ENCODE results near the gene HES4. TPM values are rescaled to one million over a fixed set of nuclear protein-coding genes. Genes with fewer than 3 reads are reported as not detected.

HES4 gene
- total RNA-seq, 4 donors from 2014 or later: 12.7 to 34.8 (median 31.6) TPM

GRCh38 chr1:1003618-1004419, 3.9 kb upstream of the HES4 start:
- no peak for TF ChIP-seq POLR2AphosphoS5 (IDR thresholded peaks at IDR 0.05)
- TF ChIP-seq, protein P1, sequence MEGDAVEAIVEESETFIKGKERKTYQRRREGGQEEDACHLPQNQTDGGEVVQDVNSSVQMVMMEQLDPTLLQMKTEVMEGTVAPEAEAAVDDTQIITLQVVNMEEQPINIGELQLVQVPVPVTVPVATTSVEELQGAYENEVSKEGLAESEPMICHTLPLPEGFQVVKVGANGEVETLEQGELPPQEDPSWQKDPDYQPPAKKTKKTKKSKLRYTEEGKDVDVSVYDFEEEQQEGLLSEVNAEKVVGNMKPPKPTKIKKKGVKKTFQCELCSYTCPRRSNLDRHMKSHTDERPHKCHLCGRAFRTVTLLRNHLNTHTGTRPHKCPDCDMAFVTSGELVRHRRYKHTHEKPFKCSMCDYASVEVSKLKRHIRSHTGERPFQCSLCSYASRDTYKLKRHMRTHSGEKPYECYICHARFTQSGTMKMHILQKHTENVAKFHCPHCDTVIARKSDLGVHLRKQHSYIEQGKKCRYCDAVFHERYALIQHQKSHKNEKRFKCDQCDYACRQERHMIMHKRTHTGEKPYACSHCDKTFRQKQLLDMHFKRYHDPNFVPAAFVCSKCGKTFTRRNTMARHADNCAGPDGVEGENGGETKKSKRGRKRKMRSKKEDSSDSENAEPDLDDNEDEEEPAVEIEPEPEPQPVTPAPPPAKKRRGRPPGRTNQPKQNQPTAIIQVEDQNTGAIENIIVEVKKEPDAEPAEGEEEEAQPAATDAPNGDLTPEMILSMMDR (IDR thresholded peaks at IDR 0.05): no peak
- TF ChIP-seq EP300 (IDR thresholded peaks at IDR 0.05): no peak
- no peak for TF ChIP-seq POLR2A (IDR thresholded peaks at IDR 0.05)
- Histone ChIP-seq H3K9me3 (no peaks in the 10 kb centered on the region), H3K27ac (no peak overlapping the region), H3K4me1 (peaks cover 70% of the 10 kb centered on the region), H3K27me3 (peaks cover 66% of the 10 kb centered on the region), H3K4me3 (no peak overlapping the region), H3K36me3 (no peaks in the 10 kb centered on the region)
- 64% methylated on average over 13 of the region's 22 CpGs for WGBS
- no peak for DNase-seq (ENCODE audit: low spot score in 2 of 2)

- peak overlapping the region; percentile 89 for H3K27ac ChIP-seq
- H3K4me3 ChIP-seq: peak overlapping the region; percentile 56
- no peaks in the 10 kb centered on the region for H3K9me3 ChIP-seq
- under 1% methylated on average over 25 of the region's 58 CpGs for WGBS
- peak; percentile 67 to 77 for DNase-seq (ENCODE audit: low spot score in 2 of 2)
- H3K36me3 ChIP-seq: no peaks in the 10 kb centered on the region
- H3K4me1 ChIP-seq: peaks cover 72% of the 10 kb centered on the region
- TF ChIP-seq, protein P1 (IDR thresholded peaks at IDR 0.05): no peak
- TF ChIP-seq POLR2A (IDR thresholded peaks at IDR 0.05) (no peak), EP300 (IDR thresholded peaks at IDR 0.05) (no peak), POLR2AphosphoS5 (IDR thresholded peaks at IDR 0.05) (no peak)
- H3K27me3 ChIP-seq: peaks cover 90% of the 10 kb centered on the region
These were observed 1.3 kb upstream of the HES4 start for GRCh38 chr1:1001057-1001783.

DNA sequence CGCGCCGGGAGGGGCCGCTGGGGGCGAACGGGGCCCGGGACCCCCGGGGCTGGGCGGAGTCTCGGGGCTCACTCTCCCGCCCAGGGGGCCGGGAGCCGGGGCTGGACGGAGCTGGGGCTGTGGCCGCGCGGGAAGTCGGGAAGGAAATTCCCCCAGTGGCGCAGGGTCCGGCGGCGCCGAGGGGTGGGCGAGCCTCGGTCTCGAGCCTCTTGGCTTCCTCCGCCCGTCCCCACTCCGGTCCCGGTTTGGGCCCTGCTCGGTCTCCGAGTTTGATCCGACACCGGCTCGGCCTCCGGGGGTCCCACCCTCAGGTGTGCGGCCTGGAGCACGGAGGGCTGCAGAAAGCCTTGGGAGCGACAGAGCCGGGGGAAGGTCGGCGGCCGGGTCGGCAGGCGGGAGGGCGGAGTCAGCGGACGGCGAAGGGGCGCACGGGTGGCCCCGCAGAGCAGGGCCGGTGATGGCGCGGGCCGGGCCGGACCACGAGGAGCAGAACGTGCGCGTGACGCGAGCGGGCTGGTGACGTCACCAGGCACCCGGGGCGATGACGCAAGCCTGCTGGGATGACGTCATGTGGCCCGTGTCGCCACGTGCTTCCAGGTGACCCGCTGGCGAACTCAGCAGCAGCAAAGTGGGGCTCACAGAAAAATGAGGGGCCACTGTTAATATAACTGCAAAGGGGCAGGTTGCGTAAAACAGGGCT, 610 bp upstream of the HES4 start:
- Histone ChIP-seq H3K4me3 (peak overlapping the region; percentile 56), H3K27ac (peak overlapping the region; percentile 89), H3K9me3 (no peaks in the 10 kb centered on the region), H3K4me1 (peaks cover 66% of the 10 kb centered on the region), H3K36me3 (no peaks in the 10 kb centered on the region), H3K27me3 (peaks cover 87% of the 10 kb centered on the region)
- peak; percentile 85 for DNase-seq (ENCODE audit: low spot score in 2 of 2)
- peak in 1 of 2 donors; percentile 10 for TF ChIP-seq POLR2A (IDR thresholded peaks at IDR 0.05)
- TF ChIP-seq POLR2AphosphoS5 (IDR thresholded peaks at IDR 0.05): peak; percentile 16 to 68 (median 27)
- TF ChIP-seq EP300 (IDR thresholded peaks at IDR 0.05): peak; percentile 96
- TF ChIP-seq, protein P1 (IDR thresholded peaks at IDR 0.05): no peak
- 0% methylated on average over 13 of the region's 75 CpGs for WGBS

DNA sequence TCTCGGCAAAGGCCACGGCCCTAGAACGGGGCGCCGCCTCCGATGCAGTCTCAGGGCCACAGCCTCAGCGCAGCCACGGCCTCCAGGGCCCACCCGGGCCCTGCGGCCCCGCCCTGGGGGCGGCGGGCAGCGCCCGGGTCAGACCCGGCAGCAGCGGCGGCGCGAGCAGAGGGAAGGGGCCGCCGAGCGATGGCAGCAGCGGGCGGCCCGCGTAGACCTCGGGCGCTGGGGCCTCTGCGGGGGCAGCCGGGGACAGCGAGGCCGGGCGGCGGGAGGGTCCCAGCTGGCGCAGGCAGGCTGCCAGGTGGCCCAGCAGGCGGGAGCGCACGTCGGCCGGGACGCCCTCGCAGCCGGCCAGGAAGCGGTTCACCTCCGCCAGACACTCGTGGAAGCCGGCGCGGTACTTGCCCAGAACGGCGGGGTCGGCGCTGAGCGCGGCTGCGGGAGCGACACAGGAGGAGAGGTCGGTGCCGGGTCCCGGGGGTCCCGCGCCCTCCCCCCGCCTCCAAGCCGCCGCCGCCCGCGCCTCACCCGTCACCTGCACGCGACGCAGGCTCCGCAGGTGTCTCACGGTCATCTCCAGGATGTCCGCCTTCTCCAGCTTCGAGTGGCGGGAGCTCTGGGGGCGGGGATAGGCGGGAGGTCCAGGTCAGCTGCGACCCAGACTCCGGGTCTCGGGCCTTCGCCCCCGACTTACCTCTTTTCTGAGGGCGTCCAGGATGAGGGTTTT, 737 bp downstream of the HES4 start:
- H3K27ac ChIP-seq: peak overlapping the region; percentile 89
- peak; percentile 75 to 81 for DNase-seq (ENCODE audit: low spot score in 2 of 2)
- H3K36me3 ChIP-seq: no peaks in the 10 kb centered on the region
- WGBS: 0% methylated on average over 11 of the region's 86 CpGs
- H3K9me3 ChIP-seq: no peaks in the 10 kb centered on the region
- TF ChIP-seq, protein P1 (IDR thresholded peaks at IDR 0.05): no peak
- TF ChIP-seq POLR2AphosphoS5 (IDR thresholded peaks at IDR 0.05) (no peak), POLR2A (IDR thresholded peaks at IDR 0.05) (no peak), EP300 (IDR thresholded peaks at IDR 0.05) (no peak)
- H3K4me3 ChIP-seq: peak overlapping the region; percentile 56
- peaks cover 52% of the 10 kb centered on the region for H3K4me1 ChIP-seq
- peaks cover 75% of the 10 kb centered on the region for H3K27me3 ChIP-seq
